Keratinocyte (primary cell): Measurements from ENCODE around the gene SRPX. TPM values are rescaled to one million over a fixed set of nuclear protein-coding genes. Genes with fewer than 3 reads are reported as not detected.

ENCODE experiments used
- DNase-seq: peaks from one replicate; pipeline ENCODE4 v3.0.0-alpha.2; 2011; ENCODE audit warnings: low read depth, missing footprints, low spot score
- FAIRE-seq: peaks from 2 replicates; lab custom pipeline; 2011; peaks lifted over from hg19 to GRCh38; lab: Jason Lieb, UNC
- H2AFZ ChIP-seq: 2 replicates; pipeline ENCODE4 v1.6.0; 2012; ENCODE audit warnings: low read length, control low read depth, inconsistent platforms; ENCODE audit not compliant: control insufficient read depth
- H3K27ac ChIP-seq: 2 replicates; pipeline ENCODE4 v1.5.1; 2011; ENCODE audit warnings: low read length; ENCODE audit not compliant: control insufficient read depth, insufficient read depth
- H3K27me3 ChIP-seq: 3 replicates; pipeline ENCODE4 v1.6.0; 2011; ENCODE audit warnings: low read length; ENCODE audit not compliant: control insufficient read depth, insufficient read depth; ENCODE audit errors: extremely low read depth
- H3K36me3 ChIP-seq, 2 experiments: 2 replicates in 1 of 2; 3 replicates in 1 of 2; pipeline ENCODE4 v1.5.1; 2011; ENCODE audit warnings: low read length in 2 of 2, mild to moderate bottlenecking in 1 of 2; ENCODE audit not compliant: control insufficient read depth in 2 of 2, insufficient read depth in 2 of 2; ENCODE audit errors: extremely low read depth in 1 of 2
- H3K4me1 ChIP-seq: 3 replicates; pipeline ENCODE4 v1.5.1; 2011; ENCODE audit warnings: low read length; ENCODE audit not compliant: control insufficient read depth, insufficient read depth; ENCODE audit errors: extremely low read depth
- H3K4me2 ChIP-seq: 3 replicates; pipeline ENCODE4 v1.6.0; 2011; ENCODE audit warnings: low read depth, low read length; ENCODE audit not compliant: control insufficient read depth, insufficient read depth; ENCODE audit errors: extremely low read depth
- H3K4me3 ChIP-seq, 3 experiments: fragments of 200-600 bp in 1 of 3; sonication (generic) in 1 of 3; 2 replicates in 2 of 3; 3 replicates in 1 of 3; pipeline ENCODE4 v1.5.1; 2011 to 2016; ENCODE audit warnings: low read length in 3 of 3, mild to moderate bottlenecking in 3 of 3, control low read depth in 2 of 3, inconsistent platforms in 1 of 3, low read depth in 1 of 3, mixed read lengths in 1 of 3, mixed run types in 1 of 3, moderate library complexity in 1 of 3; ENCODE audit not compliant: control insufficient read depth in 2 of 3, insufficient read depth in 2 of 3; ENCODE audit errors: extremely low read depth in 1 of 3
- H3K79me2 ChIP-seq: 2 replicates; pipeline ENCODE4 v1.6.0; 2012; ENCODE audit warnings: low read length; ENCODE audit not compliant: control insufficient read depth, insufficient read depth
- H3K9ac ChIP-seq: 3 replicates; pipeline ENCODE4 v1.6.0; 2011; ENCODE audit warnings: low read length; ENCODE audit not compliant: control insufficient read depth, insufficient read depth; ENCODE audit errors: extremely low read depth
- H3K9me1 ChIP-seq: 3 replicates; pipeline ENCODE4 v1.6.0; 2011; ENCODE audit warnings: low read length; ENCODE audit not compliant: control insufficient read depth, insufficient read depth; ENCODE audit errors: extremely low read depth
- H3K9me3 ChIP-seq: 2 replicates; pipeline ENCODE4 v1.5.1; 2012; ENCODE audit warnings: low read depth, low read length; ENCODE audit not compliant: control insufficient read depth
- H4K20me1 ChIP-seq: 3 replicates; pipeline ENCODE4 v1.6.0; 2011; ENCODE audit warnings: low read length; ENCODE audit not compliant: control insufficient read depth, insufficient read depth; ENCODE audit errors: extremely low read depth
- EZH2 ChIP-seq: IDR thresholded peaks from one replicate; pipeline ENCODE4 v1.6.1; 2012; ENCODE audit warnings: inconsistent platforms, mild to moderate bottlenecking, low read length, moderate library complexity
- dilution Hi-C: fragments of 300-500 bp; cut with MboI; formaldehyde crosslinking; loops from one replicate; pipeline ENCODE4 v1.7.0; 2020; ENCODE audit warnings: low sequenced_read_pairs; ENCODE audit not compliant: extremely low pct_ligation_motif_present
- polyA plus RNA-seq, 5 experiments: library from polyadenylated mRNA; depleted of rRNA in 3 of 5; stranded (reverse) in 3 of 5; stranded (forward) in 1 of 5; unstranded in 1 of 5; fragments of >200 nt; gene quantifications; 1 replicate in 1 of 5; 2 replicates in 3 of 5; 3 replicates in 1 of 5; pipeline versions ENCODE4 v1.2.1 to v1.2.3, GENCODE V29; 2011 to 2012; ENCODE audit warnings: missing spikeins in 2 of 5, low read depth in 1 of 5, low replicate concordance in 1 of 5
- TF ChIP-seq, protein P1 (sequence below), 3 experiments: IDR thresholded peaks in 1 of 3; conservative IDR thresholded peaks in 1 of 3; optimal IDR thresholded peaks in 1 of 3; 2 replicates in 2 of 3; 3 replicates in 1 of 3; pipeline versions ENCODE3 to v1.5.1; 2011; ENCODE audit warnings: low read length in 3 of 3, mild to moderate bottlenecking in 3 of 3, moderate library complexity in 2 of 3, control low read depth in 1 of 3, inconsistent platforms in 1 of 3; ENCODE audit not compliant: insufficient read depth in 2 of 3; ENCODE audit errors: extremely low read depth in 1 of 3

Gene SRPX
- polyA plus RNA-seq, 1 donor (not counting 4 experiments of a cell fraction or from before 2014, with no cell fraction given), result 53.8 TPM

DNA sequence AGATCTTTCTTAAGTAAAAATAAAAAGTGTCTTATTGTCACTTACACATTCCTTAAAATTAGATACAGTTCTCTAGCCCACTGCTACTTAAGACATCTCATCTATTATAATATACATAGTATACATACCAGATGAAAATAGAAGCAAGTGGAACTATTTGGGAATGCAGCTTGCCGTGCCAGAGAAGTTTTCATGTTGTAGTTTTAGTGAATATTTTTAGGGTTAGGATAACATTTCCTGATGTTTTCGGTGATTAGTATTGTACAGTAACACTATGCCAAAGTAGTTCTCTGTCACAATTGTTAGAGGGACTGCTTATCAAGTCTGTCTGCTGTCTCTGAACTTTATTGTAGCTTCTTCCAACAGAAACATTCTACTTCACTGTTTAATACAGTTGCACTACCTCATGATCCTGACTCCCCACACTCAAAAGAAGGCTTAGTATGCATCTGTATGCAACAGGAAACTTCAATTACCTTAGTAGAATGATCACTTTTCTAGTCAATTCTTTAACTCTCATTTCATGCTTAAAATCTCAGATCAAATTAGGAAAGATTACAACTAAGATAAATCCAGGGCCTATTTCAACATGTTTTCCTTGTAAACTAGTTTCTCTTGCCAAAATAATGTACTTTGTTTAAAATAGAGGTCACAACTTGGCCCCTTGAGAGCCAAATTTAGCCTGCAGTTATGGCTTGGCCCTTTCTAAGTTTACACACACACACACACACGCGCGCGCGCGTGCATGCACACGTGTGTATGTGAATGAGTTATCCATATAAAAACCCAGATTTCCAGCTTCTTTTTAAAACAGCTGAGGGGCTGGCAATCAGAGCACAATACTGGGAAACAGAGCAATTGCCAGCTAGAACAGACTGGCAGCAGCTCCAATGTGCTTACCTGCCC lies 42.3 kb upstream of the SRPX start:
- dilution Hi-C loops, result no loop called here
- no peaks in the 10 kb centered on the region for H3K9me1 ChIP-seq
- no peak overlapping the region for H3K27ac ChIP-seq
- no peak overlapping the region for H2AFZ ChIP-seq
- no peaks in the 10 kb centered on the region for H3K36me3 ChIP-seq
- no peak overlapping the region for H3K4me2 ChIP-seq
- DNase-seq (no peak), FAIRE-seq (no peak)
- H3K9me3 ChIP-seq, result no peaks in the 10 kb centered on the region
- no peak for TF ChIP-seq EZH2
- TF ChIP-seq, protein P1, sequence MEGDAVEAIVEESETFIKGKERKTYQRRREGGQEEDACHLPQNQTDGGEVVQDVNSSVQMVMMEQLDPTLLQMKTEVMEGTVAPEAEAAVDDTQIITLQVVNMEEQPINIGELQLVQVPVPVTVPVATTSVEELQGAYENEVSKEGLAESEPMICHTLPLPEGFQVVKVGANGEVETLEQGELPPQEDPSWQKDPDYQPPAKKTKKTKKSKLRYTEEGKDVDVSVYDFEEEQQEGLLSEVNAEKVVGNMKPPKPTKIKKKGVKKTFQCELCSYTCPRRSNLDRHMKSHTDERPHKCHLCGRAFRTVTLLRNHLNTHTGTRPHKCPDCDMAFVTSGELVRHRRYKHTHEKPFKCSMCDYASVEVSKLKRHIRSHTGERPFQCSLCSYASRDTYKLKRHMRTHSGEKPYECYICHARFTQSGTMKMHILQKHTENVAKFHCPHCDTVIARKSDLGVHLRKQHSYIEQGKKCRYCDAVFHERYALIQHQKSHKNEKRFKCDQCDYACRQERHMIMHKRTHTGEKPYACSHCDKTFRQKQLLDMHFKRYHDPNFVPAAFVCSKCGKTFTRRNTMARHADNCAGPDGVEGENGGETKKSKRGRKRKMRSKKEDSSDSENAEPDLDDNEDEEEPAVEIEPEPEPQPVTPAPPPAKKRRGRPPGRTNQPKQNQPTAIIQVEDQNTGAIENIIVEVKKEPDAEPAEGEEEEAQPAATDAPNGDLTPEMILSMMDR (optimal IDR thresholded peaks at IDR 0.05 in 1 of 3, IDR thresholded peaks at IDR 0.05 in 1 of 3, conservative IDR thresholded peaks at IDR 0.05 in 1 of 3; ENCODE audit: extremely low read depth in 1 of 3, insufficient read depth in 2 of 3, low read length in 3 of 3), result no peak
- H3K27me3 ChIP-seq, result no peaks in the 10 kb centered on the region
- no peaks in the 10 kb centered on the region for H4K20me1 ChIP-seq
- no peak overlapping the region for H3K9ac ChIP-seq
- no peaks in the 10 kb centered on the region for H3K79me2 ChIP-seq
- no peak overlapping the region for H3K4me3 ChIP-seq
- no peaks in the 10 kb centered on the region for H3K4me1 ChIP-seq

DNA sequence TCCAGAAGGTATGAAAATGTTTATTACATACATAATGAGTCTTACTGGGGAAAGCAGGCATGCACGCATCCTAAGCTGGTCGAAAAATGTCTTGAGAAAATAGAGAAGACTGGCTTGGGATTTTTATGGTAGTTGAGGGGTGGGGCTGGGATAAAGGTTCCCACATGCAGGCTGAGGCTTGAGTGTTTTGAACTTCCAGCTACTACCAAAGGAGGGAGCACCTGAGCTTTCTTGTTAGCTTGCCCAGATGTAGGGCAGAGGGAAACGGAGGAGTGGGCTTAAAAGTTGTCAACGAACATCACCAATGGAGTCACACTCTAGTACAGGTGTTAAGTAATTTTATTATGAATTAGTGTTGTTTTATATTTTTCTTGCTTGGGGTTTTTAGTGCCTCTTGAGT lies 39.6 kb upstream of the SRPX start:
- FAIRE-seq (no peak), DNase-seq (no peak)
- H3K27me3 ChIP-seq, result peaks cover 3% of the 10 kb centered on the region
- no peak overlapping the region for H3K27ac ChIP-seq
- dilution Hi-C loops, result no loop called here
- TF ChIP-seq EZH2, result no peak
- TF ChIP-seq, protein P1 (optimal IDR thresholded peaks at IDR 0.05 in 1 of 3, IDR thresholded peaks at IDR 0.05 in 1 of 3, conservative IDR thresholded peaks at IDR 0.05 in 1 of 3; ENCODE audit: extremely low read depth in 1 of 3, insufficient read depth in 2 of 3, low read length in 3 of 3), result peak; percentile 49 to 53 (median 53)
- H3K4me3 ChIP-seq, result no peak overlapping the region
- H4K20me1 ChIP-seq, result no peaks in the 10 kb centered on the region
- no peaks in the 10 kb centered on the region for H3K9me1 ChIP-seq
- no peaks in the 10 kb centered on the region for H3K79me2 ChIP-seq
- H3K9me3 ChIP-seq, result no peaks in the 10 kb centered on the region
- no peak overlapping the region for H2AFZ ChIP-seq
- no peaks in the 10 kb centered on the region for H3K4me1 ChIP-seq
- H3K4me2 ChIP-seq, result no peak overlapping the region
- H3K36me3 ChIP-seq, result no peaks in the 10 kb centered on the region
- no peak overlapping the region for H3K9ac ChIP-seq
